Mammary epithelial cell (primary cell): Measurements from ENCODE around the gene DTNA.

Experiments
- EZH2 ChIP-seq: IDR thresholded peaks from 2 replicates; pipeline ENCODE4 v1.6.1; 2012; ENCODE audit warnings: low read length, inconsistent platforms, borderline replicate concordance
- TF ChIP-seq, protein P1 (sequence below), 2 donors: IDR thresholded peaks in 1 of 2; conservative IDR thresholded peaks in 1 of 2; 2 replicates each; pipeline ENCODE4 v1.5.1; 2011 to 2012; ENCODE audit warnings: inconsistent platforms in 2 of 2, low read length in 2 of 2, mild to moderate bottlenecking in 2 of 2, control low read depth in 1 of 2, low read depth in 1 of 2; ENCODE audit not compliant: insufficient read depth in 1 of 2; ENCODE audit errors: extremely low read depth in 1 of 2

DNA sequence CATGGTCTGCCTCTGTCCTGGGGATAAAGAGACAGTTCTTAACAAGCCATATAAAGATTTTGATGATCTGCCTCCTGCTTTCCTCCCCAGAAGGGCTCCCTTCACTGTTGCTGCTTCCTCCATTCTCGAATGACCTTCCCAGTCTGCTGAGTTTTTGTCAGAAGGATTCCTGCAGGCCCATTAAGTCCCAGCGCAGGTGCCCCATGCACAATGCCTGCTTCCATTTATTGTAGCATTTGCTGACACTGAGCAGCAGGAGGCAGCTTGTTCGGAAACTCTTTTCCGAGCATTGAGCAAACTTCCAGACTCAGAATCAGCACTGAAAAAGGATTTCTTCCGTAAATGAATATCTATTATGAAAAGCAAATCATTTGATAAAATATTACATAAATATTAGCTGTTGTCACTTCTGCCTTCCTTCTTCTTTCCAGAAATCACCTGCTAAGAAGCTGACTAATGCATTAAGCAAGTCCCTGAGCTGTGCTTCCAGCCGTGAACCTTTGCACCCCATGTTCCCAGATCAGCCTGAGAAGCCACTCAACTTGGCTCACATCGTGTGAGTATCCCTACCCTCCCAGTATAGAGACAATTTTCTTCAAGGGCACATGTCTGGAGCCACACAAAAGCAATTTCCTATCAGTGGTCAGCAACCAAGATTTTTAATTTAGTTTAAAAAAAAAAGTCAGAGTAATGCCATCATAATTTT is 110.4 kb downstream of the DTNA start:
- TF ChIP-seq, protein P1, sequence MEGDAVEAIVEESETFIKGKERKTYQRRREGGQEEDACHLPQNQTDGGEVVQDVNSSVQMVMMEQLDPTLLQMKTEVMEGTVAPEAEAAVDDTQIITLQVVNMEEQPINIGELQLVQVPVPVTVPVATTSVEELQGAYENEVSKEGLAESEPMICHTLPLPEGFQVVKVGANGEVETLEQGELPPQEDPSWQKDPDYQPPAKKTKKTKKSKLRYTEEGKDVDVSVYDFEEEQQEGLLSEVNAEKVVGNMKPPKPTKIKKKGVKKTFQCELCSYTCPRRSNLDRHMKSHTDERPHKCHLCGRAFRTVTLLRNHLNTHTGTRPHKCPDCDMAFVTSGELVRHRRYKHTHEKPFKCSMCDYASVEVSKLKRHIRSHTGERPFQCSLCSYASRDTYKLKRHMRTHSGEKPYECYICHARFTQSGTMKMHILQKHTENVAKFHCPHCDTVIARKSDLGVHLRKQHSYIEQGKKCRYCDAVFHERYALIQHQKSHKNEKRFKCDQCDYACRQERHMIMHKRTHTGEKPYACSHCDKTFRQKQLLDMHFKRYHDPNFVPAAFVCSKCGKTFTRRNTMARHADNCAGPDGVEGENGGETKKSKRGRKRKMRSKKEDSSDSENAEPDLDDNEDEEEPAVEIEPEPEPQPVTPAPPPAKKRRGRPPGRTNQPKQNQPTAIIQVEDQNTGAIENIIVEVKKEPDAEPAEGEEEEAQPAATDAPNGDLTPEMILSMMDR (conservative IDR thresholded peaks at IDR 0.05 in 1 of 2, IDR thresholded peaks at IDR 0.05 in 1 of 2; ENCODE audit: extremely low read depth in 1 of 2, insufficient read depth in 1 of 2, low read depth in 1 of 2, low read length in 2 of 2), result no peak
- TF ChIP-seq EZH2, result no peak
